ENCODE measurements around the gene SLC1A7.

DNA sequence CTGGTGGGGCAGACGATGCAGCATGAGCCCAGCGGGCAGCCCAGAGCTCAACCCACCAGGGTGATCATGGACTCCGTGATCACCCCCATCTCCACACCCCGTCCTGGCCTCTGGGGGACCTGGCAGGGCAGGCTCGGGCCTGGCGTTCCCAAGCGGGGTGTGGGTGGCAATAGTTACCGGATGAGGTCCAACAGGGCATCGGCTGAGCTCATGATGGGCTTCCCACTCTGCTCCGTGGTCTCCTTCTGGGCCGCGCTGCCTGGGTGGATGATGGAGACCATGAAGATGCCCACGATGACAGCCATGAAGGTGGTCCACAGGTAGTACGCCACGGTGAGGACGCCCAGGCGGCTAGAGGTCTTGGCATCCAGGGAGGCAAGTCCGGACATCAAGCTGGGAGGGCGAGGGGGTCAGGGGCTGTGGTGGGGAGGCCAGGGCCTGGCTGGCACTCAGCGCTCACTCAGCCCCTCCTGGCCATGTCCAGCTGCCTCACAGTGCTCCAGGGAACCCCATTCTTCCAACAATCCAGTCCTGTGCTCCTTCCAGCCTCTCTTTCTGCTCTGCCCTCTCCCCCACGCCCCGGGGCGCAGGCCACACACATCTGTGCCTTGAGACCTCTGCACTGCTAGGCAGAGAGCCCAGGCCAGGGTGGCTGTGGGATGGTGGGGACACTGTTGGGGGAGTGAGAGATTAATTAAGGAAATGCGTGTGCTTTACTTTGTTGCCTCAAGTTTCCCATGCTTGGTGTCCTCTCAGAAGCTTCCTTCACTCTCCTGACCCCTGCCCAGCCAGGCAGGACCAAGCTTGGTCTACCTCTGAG, 27.6 kb downstream of the SLC1A7 start:
- TF ChIP-seq, protein P1, sequence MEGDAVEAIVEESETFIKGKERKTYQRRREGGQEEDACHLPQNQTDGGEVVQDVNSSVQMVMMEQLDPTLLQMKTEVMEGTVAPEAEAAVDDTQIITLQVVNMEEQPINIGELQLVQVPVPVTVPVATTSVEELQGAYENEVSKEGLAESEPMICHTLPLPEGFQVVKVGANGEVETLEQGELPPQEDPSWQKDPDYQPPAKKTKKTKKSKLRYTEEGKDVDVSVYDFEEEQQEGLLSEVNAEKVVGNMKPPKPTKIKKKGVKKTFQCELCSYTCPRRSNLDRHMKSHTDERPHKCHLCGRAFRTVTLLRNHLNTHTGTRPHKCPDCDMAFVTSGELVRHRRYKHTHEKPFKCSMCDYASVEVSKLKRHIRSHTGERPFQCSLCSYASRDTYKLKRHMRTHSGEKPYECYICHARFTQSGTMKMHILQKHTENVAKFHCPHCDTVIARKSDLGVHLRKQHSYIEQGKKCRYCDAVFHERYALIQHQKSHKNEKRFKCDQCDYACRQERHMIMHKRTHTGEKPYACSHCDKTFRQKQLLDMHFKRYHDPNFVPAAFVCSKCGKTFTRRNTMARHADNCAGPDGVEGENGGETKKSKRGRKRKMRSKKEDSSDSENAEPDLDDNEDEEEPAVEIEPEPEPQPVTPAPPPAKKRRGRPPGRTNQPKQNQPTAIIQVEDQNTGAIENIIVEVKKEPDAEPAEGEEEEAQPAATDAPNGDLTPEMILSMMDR (IDR thresholded peaks at IDR 0.05), result no peak
- no peak for TF ChIP-seq EZH2 (IDR thresholded peaks at IDR 0.05; ENCODE audit: borderline replicate concordance, insufficient read depth, low read depth, low read length, poor library complexity, severe bottlenecking)
